ENCODE measurements around the gene CTAGE9. TPM values are rescaled to one million over a fixed set of nuclear protein-coding genes. Genes with fewer than 3 reads are reported as not detected.
"Not testable (repeated sequence)": the region's sequence is repeated elsewhere in the genome, so short reads cannot be mapped to it uniquely, and the experiment has no call there.

CTAGE9 gene
- total RNA-seq, 2 experiments from 2014 or later = not detected

DNA sequence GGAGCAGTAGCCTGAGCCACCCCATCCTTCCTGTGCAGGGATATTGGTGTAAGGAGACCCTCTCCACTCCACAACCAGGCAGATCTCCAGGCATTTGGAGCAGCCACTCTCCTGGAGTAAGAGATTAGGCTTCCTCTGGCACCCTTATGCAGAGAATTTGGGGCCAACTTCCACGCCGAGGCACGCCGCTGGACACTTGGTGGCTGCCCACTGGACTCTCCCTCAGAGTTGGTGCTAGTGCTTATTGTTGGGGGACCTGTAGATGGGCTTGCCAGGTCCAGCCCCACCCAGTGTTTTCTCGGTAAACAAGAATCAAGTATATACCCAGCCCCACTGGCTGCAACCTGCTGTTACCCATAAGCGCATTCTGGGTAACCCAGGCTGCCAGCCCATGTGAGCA lies 4.8 kb upstream of the CTAGE9 start:
- H3K9me3 Mint-ChIP-seq; ATAC-seq (ENCODE audit: low read depth); POLR2A ChIA-PET; H3K4me1 Mint-ChIP-seq; H3K36me3 Mint-ChIP-seq; H3K27ac Mint-ChIP-seq; H3K4me3 Mint-ChIP-seq; H3K27me3 Mint-ChIP-seq; DNase-seq: not testable (repeated sequence)

DNA sequence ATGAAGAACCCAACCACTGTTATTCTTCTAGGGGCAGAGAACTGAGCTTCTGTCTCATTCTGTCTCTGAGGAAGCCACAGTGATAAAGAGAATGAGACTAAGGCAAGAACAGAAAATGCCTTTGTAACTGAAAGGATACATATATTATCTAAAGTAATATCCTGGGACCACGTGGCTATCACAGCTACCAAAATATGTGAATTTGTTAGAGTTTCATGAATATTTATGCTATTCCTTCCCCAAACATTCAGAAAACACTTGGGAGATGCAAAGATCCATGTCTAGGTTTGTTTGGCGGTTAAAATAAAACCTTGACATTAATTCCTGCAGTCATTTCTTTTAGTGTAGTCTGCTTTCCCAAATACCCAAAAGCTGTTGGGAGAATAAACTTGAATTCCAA lies 6.9 kb downstream of the CTAGE9 start:
- DNase-seq; H3K9me3 Mint-ChIP-seq; H3K36me3 Mint-ChIP-seq; H3K4me3 Mint-ChIP-seq; H3K4me1 Mint-ChIP-seq; ATAC-seq (ENCODE audit: low read depth); H3K27ac Mint-ChIP-seq; H3K27me3 Mint-ChIP-seq; POLR2A ChIA-PET: not testable (repeated sequence)

DNA sequence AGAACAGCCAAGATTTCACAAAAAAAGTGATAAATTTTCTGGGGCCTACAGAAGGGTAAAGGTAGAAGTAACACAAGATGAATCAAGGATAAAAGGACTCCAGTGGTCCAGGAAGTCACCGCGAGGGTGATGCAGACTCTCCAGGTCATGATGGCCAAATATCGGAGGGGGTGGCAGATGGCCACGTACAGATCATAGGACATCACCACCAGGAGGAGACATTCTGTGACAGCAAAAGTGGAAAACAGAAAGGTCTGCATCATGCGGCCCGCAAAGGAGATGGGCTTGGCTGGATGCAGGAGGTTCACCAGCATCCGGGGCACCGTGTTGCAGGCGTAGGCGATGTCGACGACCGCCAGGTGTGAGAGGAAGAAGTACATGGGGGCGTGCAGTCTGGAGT lies 10.0 kb downstream of the CTAGE9 start:
- H3K36me3 Mint-ChIP-seq, H3K4me3 Mint-ChIP-seq: not testable (repeated sequence)

DNA sequence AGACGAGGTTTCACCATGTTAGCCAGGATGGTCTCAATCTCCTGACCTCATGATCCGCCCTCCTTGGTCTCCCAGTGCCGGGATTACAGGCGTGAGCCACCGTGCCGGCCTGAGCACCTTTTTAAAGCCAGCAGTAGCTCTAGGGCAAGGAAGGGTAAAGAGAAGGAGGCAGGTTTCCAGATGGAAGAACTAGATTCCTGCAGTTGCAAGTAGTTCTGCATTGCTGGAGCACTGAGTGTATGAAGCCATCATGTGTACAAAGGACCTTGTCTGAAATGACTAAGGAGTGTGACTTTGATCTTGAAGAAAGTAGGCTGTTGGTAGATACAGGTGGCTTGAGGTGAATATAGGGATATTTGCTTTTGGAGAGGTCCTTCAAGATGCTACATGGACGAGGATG lies 13.9 kb downstream of the CTAGE9 start:
- POLR2A ChIA-PET = no interaction called here
- Mint-ChIP-seq H3K4me1 (no peaks in the 10 kb centered on the region), H3K27ac (no peak overlapping the region), H3K36me3 (no peaks in the 10 kb centered on the region), H3K27me3 (peaks cover 4% of the 10 kb centered on the region), H3K9me3 (no peaks in the 10 kb centered on the region), H3K4me3 (no peak overlapping the region)
- DNase-seq = no peak
- ATAC-seq (ENCODE audit: low read depth) = no peak

More for the DNA sequence above, 10.0 kb downstream of the CTAGE9 start:
- POLR2A ChIA-PET; H3K27ac Mint-ChIP-seq; H3K27me3 Mint-ChIP-seq; ATAC-seq (ENCODE audit: low read depth); H3K9me3 Mint-ChIP-seq; DNase-seq; H3K4me1 Mint-ChIP-seq: not testable (repeated sequence)

DNA sequence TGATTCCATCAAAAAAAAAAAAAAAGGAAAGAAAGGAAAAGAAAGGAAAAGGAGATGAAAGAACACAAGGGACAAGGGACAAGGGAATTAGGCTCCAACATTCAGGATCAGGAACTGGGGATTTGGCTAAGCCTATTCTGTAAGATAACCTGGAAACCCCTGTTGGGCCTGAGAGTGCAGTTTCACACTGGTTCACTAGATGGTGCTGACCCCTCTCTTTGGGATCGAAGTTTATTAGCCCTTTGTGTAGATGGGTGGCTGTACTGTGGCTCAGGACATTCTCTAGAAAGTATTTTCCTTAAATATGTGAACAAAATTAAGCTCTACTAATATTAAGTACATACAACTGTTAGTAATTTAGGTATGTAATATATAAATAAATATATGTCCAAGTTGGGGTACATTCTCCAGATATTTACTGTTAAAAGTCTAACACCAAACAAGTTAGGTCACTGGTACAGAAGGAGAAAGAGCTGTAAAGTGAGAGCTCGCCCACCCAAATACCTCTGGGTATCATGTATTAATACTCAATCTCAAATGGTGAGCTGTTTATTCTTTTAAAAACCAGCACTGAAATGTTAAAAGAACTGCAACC lies 15.9 kb downstream of the CTAGE9 start:
- Mint-ChIP-seq H3K9me3 (no peaks in the 10 kb centered on the region), H3K27ac (no peak overlapping the region)

DNA sequence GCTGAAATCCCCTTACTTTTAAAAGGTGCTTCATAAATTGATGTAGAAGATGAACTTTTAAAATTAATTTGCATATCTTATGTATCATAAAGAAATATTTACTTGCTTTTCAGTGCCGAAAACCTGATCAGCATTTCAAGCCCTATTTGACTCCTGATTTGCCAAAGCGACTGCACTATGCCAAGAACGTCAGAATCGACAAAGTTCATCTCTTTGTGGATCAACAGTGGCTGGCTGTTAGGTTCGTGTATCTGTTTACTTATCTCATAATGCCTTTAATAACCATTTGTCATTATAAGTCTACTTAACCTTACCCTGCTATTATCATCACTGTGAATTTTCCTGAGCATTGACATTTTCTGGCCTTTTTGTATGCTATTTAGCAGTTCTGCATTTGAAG lies 17.4 kb downstream of the CTAGE9 start:
- POLR2A ChIA-PET = no interaction called here
- no peaks in the 10 kb centered on the region for H3K36me3 Mint-ChIP-seq
- no peak overlapping the region for H3K27ac Mint-ChIP-seq
- H3K27me3 Mint-ChIP-seq = peaks cover 4% of the 10 kb centered on the region
- H3K4me3 Mint-ChIP-seq = no peak overlapping the region
- H3K9me3 Mint-ChIP-seq = no peaks in the 10 kb centered on the region
- DNase-seq = no peak
- H3K4me1 Mint-ChIP-seq = peaks cover 3% of the 10 kb centered on the region
- ATAC-seq (ENCODE audit: low read depth) = no peak

More for the DNA sequence above, 15.9 kb downstream of the CTAGE9 start:
- H3K4me3 Mint-ChIP-seq = no peak overlapping the region
- no peaks in the 10 kb centered on the region for H3K36me3 Mint-ChIP-seq
- H3K4me1 Mint-ChIP-seq = no peaks in the 10 kb centered on the region
- ATAC-seq (ENCODE audit: low read depth) (peak; percentile 66), DNase-seq (no peak)
- POLR2A ChIA-PET = no interaction called here
- H3K27me3 Mint-ChIP-seq = peaks cover 4% of the 10 kb centered on the region

DNA sequence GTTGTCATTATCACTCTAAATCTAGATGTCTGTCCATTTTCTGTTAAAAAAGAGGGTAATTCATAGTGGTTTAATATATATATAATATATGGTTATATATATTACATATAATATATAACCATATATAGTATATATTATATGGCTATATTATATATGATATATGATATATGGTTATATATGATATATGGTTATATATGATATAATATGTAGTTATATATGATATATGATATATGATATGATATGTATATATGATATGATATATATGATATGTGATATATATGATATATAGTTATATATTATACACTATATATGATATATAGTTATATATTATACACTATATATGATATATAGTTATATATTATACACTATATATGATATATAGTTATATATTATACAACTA lies 18.2 kb downstream of the CTAGE9 start:
- POLR2A ChIA-PET = no interaction called here
- H3K36me3 Mint-ChIP-seq = no peaks in the 10 kb centered on the region
- no peak for DNase-seq
- no peak overlapping the region for H3K4me3 Mint-ChIP-seq
- H3K9me3 Mint-ChIP-seq = no peaks in the 10 kb centered on the region
- H3K4me1 Mint-ChIP-seq = peaks cover 3% of the 10 kb centered on the region
- no peak for ATAC-seq (ENCODE audit: low read depth)
- no peak overlapping the region for H3K27ac Mint-ChIP-seq
- peaks cover 4% of the 10 kb centered on the region for H3K27me3 Mint-ChIP-seq

DNA sequence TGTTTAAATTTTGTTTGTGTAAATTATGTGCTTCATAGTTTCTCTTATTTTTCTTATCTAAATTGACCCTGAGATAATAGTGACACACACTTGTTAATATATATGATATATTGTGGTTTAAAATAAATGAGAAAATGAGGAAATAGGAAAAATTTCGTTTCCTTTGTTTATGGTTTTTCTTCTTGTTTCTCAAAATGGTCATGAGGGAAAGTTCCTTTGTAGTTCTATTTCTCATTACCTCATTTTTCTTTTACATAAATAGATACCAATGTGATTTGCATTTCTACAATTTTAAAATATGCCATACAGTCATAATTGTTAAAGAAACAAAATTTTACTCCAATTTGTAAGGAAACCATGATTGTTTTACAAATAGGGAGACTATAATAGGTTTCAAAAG lies 18.8 kb downstream of the CTAGE9 start:
- H3K9me3 Mint-ChIP-seq = no peaks in the 10 kb centered on the region
- H3K27ac Mint-ChIP-seq = no peak overlapping the region
- ATAC-seq (ENCODE audit: low read depth) = no peak
- H3K36me3 Mint-ChIP-seq = no peaks in the 10 kb centered on the region
- peaks cover 4% of the 10 kb centered on the region for H3K27me3 Mint-ChIP-seq
- DNase-seq = no peak
- POLR2A ChIA-PET = no interaction called here
- peaks cover 3% of the 10 kb centered on the region for H3K4me1 Mint-ChIP-seq
- no peak overlapping the region for H3K4me3 Mint-ChIP-seq

DNA sequence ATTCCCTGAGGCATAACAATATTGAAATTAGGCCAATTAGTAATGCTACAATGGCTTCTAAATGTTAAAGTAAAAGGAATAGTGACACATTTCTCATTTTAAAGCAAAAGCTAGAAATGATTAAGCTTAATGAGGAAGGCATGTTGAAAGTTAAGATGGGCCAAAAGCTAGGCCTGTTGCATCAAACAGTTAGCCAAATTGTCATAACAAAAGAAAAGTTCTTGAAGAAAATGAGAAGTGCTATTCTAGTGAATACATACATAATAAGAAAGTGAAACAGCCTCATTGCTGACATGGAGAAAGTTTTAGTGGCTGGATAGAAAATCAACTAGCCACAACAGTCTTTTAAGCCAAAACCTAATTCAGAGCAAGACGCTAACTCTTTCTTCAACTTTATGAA lies 22.5 kb downstream of the CTAGE9 start:
- H3K4me1 Mint-ChIP-seq = peaks cover 3% of the 10 kb centered on the region
- POLR2A ChIA-PET = interaction anchor here (0.7 kb wide), 1 partner anchor 9 kb away, joined by 3 read pairs; no protein-coding TSS in a partner anchor
- no peak for ATAC-seq (ENCODE audit: low read depth)

DNA sequence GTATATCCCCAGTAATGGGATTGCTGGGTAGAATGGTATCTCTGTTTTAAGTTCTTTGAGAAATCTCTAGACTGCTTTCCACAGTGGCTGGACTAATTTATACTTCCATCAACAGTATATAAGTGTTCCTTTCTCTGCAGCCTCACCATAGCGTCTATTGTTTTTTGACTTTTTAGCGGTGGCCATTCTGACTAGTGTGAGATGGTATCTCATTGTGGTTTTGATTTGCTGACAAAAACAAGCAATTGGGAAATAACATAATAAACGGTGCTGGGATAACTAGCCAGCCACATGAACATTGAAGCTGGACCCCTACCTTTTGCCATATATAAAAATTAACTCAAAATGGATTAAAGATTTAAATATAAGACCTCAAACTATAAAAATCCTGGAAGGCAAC lies 23.8 kb downstream of the CTAGE9 start:
- POLR2A ChIA-PET = no interaction called here
- H3K4me1 Mint-ChIP-seq = peaks cover 3% of the 10 kb centered on the region
- no peak for DNase-seq
- no peak overlapping the region for H3K4me3 Mint-ChIP-seq
- no peaks in the 10 kb centered on the region for H3K9me3 Mint-ChIP-seq
- H3K36me3 Mint-ChIP-seq = no peaks in the 10 kb centered on the region
- no peak overlapping the region for H3K27ac Mint-ChIP-seq
- no peak for ATAC-seq (ENCODE audit: low read depth)
- no peaks in the 10 kb centered on the region for H3K27me3 Mint-ChIP-seq

More for the DNA sequence above, 22.5 kb downstream of the CTAGE9 start:
- H3K27me3 Mint-ChIP-seq = no peaks in the 10 kb centered on the region
- H3K36me3 Mint-ChIP-seq = no peaks in the 10 kb centered on the region
- no peak for DNase-seq
- no peak overlapping the region for H3K27ac Mint-ChIP-seq
- H3K9me3 Mint-ChIP-seq = no peaks in the 10 kb centered on the region
- H3K4me3 Mint-ChIP-seq = no peak overlapping the region

DNA sequence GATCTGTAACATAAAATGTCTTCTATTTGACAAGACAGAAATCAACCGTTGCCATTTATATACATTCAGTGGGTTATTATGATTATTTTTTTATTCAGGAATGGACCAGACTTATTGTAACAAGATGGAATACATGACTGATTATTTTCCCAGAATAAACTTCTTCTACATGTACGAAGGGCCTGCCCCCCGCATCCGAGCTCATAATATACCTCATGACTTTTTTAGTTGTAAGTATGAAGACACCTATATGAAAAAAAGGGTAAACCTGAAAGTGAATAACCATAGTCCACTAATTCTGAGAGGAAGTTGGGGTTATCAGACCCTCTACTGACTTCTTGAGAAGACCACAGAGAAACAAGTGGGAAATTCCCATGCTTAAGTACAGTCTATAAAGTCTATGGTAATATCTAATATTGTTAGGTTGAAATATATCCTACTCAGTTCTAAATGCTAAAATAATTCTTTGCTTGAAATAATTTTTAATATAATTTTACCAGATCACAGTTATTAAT lies 25.5 kb downstream of the CTAGE9 start:
- no peaks in the 10 kb centered on the region for H3K9me3 Mint-ChIP-seq
- no peaks in the 10 kb centered on the region for H3K27me3 Mint-ChIP-seq
- no peak for ATAC-seq (ENCODE audit: low read depth)
- no peak overlapping the region for H3K27ac Mint-ChIP-seq
- no peaks in the 10 kb centered on the region for H3K36me3 Mint-ChIP-seq
- H3K4me3 Mint-ChIP-seq = no peak overlapping the region
- no peak for DNase-seq
- peaks cover 3% of the 10 kb centered on the region for H3K4me1 Mint-ChIP-seq
- POLR2A ChIA-PET = interaction anchor here (0.5 kb wide), 1 partner anchor 382 kb away, joined by 3 read pairs; no protein-coding TSS in a partner anchor

DNA sequence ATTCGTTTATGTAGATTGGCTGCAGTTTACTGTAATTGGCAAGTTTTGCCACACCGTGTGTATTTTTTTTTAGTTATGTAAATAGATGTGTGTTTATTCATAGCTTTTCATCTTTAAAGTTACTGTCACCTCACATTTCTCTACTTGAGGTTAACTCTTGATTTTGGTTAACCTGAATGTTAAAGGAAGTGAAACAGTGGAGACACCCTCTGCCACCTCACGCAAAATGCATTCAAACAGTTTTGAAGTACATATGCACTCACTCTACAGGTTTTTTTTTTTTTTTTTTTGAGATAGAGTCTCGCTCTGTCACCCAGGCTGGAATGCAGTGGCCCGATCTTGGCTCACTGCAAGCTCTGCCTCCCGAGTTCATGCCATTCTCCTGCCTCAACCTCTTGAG lies 27.3 kb downstream of the CTAGE9 start:
- no peaks in the 10 kb centered on the region for H3K36me3 Mint-ChIP-seq
- no peaks in the 10 kb centered on the region for H3K4me1 Mint-ChIP-seq
- no peak overlapping the region for H3K4me3 Mint-ChIP-seq
- no peaks in the 10 kb centered on the region for H3K9me3 Mint-ChIP-seq
- no peaks in the 10 kb centered on the region for H3K27me3 Mint-ChIP-seq
- POLR2A ChIA-PET = no interaction called here
- ATAC-seq (ENCODE audit: low read depth) (peak; percentile 33), DNase-seq (no peak)
- H3K27ac Mint-ChIP-seq = no peak overlapping the region

DNA sequence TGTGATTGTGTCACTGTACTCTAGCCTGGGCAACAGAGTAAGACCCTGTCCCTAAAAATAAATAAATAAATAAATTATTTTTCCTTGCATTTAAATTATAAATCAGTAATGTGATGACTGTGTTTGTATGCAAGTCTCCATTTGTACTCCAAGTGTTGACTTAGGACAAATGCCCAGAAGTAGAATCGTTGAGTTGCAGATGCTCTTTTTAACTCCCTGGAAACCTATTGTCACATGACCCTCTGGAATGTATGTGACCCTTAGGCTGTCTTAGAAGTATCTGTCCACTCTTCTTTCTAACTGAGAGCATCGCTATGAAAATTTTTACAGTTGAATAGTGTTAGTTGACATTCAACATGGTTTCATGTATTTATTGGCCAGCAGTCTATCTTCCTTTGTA lies 28.4 kb downstream of the CTAGE9 start:
- POLR2A ChIA-PET = no interaction called here

DNA sequence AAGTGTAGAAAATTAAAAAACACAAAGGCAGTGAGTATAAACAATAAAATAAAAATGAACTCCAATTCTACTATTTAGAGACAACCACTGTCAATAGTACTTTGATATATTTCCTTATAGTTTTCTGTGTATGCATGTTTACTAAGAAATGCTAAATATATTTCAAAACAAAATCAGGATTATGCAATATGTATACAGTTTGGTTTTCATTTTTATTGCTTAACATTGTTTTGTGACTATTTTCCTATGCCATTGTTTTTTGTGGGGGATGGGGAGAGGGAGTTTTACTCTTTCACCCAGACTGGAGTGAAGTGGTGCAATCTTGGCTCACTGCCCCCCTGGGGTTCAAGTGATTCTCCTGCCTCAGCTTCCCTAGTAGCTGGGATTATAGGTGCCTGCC lies 29.2 kb downstream of the CTAGE9 start:
- Mint-ChIP-seq H3K9me3 (no peaks in the 10 kb centered on the region), H3K27ac (no peak overlapping the region), H3K27me3 (no peaks in the 10 kb centered on the region), H3K36me3 (no peaks in the 10 kb centered on the region), H3K4me1 (no peaks in the 10 kb centered on the region), H3K4me3 (no peak overlapping the region)
- DNase-seq (no peak), ATAC-seq (ENCODE audit: low read depth) (no peak)
- POLR2A ChIA-PET = no interaction called here

More for the DNA sequence above, 28.4 kb downstream of the CTAGE9 start:
- H3K36me3 Mint-ChIP-seq = no peaks in the 10 kb centered on the region
- DNase-seq (no peak), ATAC-seq (ENCODE audit: low read depth) (no peak)
- H3K9me3 Mint-ChIP-seq = no peaks in the 10 kb centered on the region
- H3K27ac Mint-ChIP-seq = no peak overlapping the region
- H3K27me3 Mint-ChIP-seq = no peaks in the 10 kb centered on the region
- H3K4me1 Mint-ChIP-seq = no peaks in the 10 kb centered on the region
- no peak overlapping the region for H3K4me3 Mint-ChIP-seq

Data from activated naive CD8-positive, alpha-beta T cell treated with anti-CD3 and anti-CD28 coated beads, Interleukin-2, amount 10 ng/mL, durations not matched to agents 7 days and 5 days (primary cell).